A549 (cell line): ENCODE results near the gene MLLT3.

Experiments used
- CBX8 ChIP-seq: fragments of 200-600 bp; sonication (generic); IDR thresholded peaks from 2 replicates; pipeline ENCODE4 v1.6.1; 2016
- CHD2 ChIP-seq: fragments of 150-350 bp; IDR thresholded peaks from 2 replicates; pipeline ENCODE4 v1.6.1; 2014; ENCODE audit warnings: low read length; ENCODE audit not compliant: partially characterized antibody
- MYC ChIP-seq: IDR thresholded peaks from 2 replicates; pipeline ENCODE4 v1.6.1; 2012; ENCODE audit warnings: mild to moderate bottlenecking, inconsistent platforms, low read length, improper control_type of control experiment, borderline replicate concordance
- POLR2A ChIP-seq: IDR thresholded peaks from 2 replicates; pipeline ENCODE4 v1.6.1; 2012; ENCODE audit warnings: mild to moderate bottlenecking, low read length
- RAD21 ChIP-seq, 2 experiments: fragments of >200 bp in 1 of 2; sonication (Bioruptor Twin) in 1 of 2; formaldehyde crosslinking in 1 of 2; IDR thresholded peaks in 1 of 2; conservative IDR thresholded peaks in 1 of 2; 2 replicates in 1 of 2; 3 replicates in 1 of 2; pipeline ENCODE4 v1.6.1; 2012 to 2018; ENCODE audit warnings: inconsistent platforms in 1 of 2
- RCOR1 ChIP-seq: fragments of 150-350 bp; IDR thresholded peaks from 2 replicates; pipeline ENCODE4 v1.6.1; 2014; ENCODE audit warnings: antibody characterized with exemption, low read length, low read depth
- RFX5 ChIP-seq: fragments of 450-650 bp; IDR thresholded peaks from 2 replicates; pipeline ENCODE4 v1.7.1; 2014; ENCODE audit warnings: antibody characterized with exemption, mild to moderate bottlenecking, moderate library complexity
- SREBF2 ChIP-seq: fragments of 450-650 bp; IDR thresholded peaks from 2 replicates; pipeline ENCODE4 v1.6.1; 2014; ENCODE audit warnings: mild to moderate bottlenecking, moderate library complexity
- TF ChIP-seq, protein P1 (sequence below): fragments of >200 bp; sonication (Bioruptor Twin); formaldehyde crosslinking; IDR thresholded peaks from 3 replicates; pipeline ENCODE4 v1.5.1; 2016
- TF ChIP-seq, protein P2 (sequence below): fragments of 450-650 bp; IDR thresholded peaks from 2 replicates; pipeline ENCODE4 v1.6.1; 2014; ENCODE audit warnings: antibody characterized with exemption
- TF ChIP-seq, protein P3 (sequence below): IDR thresholded peaks from 2 replicates; pipeline ENCODE4 v1.6.1; 2012
- TF ChIP-seq, protein P4 (sequence below): fragments of 150-350 bp; IDR thresholded peaks from 2 replicates; pipeline ENCODE4 v1.6.1; 2014; ENCODE audit warnings: low read depth, mild to moderate bottlenecking, low read length
- TF ChIP-seq, protein P5 (sequence below): IDR thresholded peaks from 2 replicates; pipeline ENCODE4 v1.6.1; 2012

DNA sequence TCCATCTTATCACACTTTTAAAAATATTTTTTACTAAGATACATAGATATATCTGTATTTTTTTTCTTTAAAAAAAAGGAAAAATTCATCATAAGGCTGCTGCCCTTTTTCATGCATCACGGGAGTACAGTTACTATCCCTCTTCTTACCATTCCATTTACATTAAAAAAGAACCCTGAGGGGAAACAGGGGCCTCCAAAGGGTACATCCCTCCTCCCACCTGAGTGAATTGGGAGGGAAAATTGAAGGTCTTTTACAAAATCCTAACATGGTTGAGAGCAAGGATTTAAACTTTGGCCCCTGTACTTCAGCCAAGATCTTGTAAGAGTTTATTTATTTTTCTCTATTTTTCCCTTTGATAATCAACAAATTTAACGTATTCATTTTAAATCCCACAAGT is 319.2 kb downstream of the MLLT3 start:
- TF ChIP-seq, protein P1, sequence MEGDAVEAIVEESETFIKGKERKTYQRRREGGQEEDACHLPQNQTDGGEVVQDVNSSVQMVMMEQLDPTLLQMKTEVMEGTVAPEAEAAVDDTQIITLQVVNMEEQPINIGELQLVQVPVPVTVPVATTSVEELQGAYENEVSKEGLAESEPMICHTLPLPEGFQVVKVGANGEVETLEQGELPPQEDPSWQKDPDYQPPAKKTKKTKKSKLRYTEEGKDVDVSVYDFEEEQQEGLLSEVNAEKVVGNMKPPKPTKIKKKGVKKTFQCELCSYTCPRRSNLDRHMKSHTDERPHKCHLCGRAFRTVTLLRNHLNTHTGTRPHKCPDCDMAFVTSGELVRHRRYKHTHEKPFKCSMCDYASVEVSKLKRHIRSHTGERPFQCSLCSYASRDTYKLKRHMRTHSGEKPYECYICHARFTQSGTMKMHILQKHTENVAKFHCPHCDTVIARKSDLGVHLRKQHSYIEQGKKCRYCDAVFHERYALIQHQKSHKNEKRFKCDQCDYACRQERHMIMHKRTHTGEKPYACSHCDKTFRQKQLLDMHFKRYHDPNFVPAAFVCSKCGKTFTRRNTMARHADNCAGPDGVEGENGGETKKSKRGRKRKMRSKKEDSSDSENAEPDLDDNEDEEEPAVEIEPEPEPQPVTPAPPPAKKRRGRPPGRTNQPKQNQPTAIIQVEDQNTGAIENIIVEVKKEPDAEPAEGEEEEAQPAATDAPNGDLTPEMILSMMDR, result no peak
- TF ChIP-seq RAD21 (conservative IDR thresholded peaks at IDR 0.05 in 1 of 2, IDR thresholded peaks at IDR 0.05 in 1 of 2) (no peak), RCOR1 (no peak), RFX5 (no peak), POLR2A (no peak), CHD2 (no peak), CBX8 (no peak), MYC (no peak), SREBF2 (no peak)
- TF ChIP-seq, protein P2, sequence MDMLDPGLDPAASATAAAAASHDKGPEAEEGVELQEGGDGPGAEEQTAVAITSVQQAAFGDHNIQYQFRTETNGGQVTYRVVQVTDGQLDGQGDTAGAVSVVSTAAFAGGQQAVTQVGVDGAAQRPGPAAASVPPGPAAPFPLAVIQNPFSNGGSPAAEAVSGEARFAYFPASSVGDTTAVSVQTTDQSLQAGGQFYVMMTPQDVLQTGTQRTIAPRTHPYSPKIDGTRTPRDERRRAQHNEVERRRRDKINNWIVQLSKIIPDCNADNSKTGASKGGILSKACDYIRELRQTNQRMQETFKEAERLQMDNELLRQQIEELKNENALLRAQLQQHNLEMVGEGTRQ, result no peak
- TF ChIP-seq, protein P3, sequence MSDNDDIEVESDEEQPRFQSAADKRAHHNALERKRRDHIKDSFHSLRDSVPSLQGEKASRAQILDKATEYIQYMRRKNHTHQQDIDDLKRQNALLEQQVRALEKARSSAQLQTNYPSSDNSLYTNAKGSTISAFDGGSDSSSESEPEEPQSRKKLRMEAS, result no peak
- TF ChIP-seq, protein P4, sequence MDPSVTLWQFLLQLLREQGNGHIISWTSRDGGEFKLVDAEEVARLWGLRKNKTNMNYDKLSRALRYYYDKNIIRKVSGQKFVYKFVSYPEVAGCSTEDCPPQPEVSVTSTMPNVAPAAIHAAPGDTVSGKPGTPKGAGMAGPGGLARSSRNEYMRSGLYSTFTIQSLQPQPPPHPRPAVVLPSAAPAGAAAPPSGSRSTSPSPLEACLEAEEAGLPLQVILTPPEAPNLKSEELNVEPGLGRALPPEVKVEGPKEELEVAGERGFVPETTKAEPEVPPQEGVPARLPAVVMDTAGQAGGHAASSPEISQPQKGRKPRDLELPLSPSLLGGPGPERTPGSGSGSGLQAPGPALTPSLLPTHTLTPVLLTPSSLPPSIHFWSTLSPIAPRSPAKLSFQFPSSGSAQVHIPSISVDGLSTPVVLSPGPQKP, result no peak
- TF ChIP-seq, protein P5, sequence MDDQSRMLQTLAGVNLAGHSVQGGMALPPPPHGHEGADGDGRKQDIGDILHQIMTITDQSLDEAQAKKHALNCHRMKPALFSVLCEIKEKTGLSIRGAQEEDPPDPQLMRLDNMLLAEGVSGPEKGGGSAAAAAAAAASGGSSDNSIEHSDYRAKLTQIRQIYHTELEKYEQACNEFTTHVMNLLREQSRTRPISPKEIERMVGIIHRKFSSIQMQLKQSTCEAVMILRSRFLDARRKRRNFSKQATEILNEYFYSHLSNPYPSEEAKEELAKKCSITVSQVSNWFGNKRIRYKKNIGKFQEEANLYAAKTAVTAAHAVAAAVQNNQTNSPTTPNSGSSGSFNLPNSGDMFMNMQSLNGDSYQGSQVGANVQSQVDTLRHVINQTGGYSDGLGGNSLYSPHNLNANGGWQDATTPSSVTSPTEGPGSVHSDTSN, result no peak
